Fibroblast of villous mesenchyme (primary cell): ENCODE results near the gene PCNA. TPM values are rescaled to one million over a fixed set of nuclear protein-coding genes. Genes with fewer than 3 reads are reported as not detected.

Experiments
- DNase-seq: peaks from one replicate; pipeline ENCODE4 v3.0.0-alpha.2; 2010; ENCODE audit warnings: low read depth
- H3K4me3 ChIP-seq: 2 replicates; pipeline ENCODE4 v1.5.1; 2011; ENCODE audit warnings: low read depth, mild to moderate bottlenecking, low read length
- total RNA-seq: library from RNA; depleted of rRNA; stranded (reverse); fragments of >200 nt; gene quantifications from 2 replicates; pipeline ENCODE4 v1.2.3, GENCODE V29; 2012
- TF ChIP-seq, protein P1 (sequence below): IDR thresholded peaks from 2 replicates; pipeline ENCODE4 v1.5.1; 2012; ENCODE audit warnings: low read depth, mild to moderate bottlenecking, low read length; ENCODE audit not compliant: insufficient read depth

The PCNA gene
- total RNA-seq, 1 donor: 121 TPM

GRCh38 chr20:5149892-5150225, 30.1 kb upstream of the PCNA start:
- TF ChIP-seq, protein P1, sequence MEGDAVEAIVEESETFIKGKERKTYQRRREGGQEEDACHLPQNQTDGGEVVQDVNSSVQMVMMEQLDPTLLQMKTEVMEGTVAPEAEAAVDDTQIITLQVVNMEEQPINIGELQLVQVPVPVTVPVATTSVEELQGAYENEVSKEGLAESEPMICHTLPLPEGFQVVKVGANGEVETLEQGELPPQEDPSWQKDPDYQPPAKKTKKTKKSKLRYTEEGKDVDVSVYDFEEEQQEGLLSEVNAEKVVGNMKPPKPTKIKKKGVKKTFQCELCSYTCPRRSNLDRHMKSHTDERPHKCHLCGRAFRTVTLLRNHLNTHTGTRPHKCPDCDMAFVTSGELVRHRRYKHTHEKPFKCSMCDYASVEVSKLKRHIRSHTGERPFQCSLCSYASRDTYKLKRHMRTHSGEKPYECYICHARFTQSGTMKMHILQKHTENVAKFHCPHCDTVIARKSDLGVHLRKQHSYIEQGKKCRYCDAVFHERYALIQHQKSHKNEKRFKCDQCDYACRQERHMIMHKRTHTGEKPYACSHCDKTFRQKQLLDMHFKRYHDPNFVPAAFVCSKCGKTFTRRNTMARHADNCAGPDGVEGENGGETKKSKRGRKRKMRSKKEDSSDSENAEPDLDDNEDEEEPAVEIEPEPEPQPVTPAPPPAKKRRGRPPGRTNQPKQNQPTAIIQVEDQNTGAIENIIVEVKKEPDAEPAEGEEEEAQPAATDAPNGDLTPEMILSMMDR: no peak

DNA sequence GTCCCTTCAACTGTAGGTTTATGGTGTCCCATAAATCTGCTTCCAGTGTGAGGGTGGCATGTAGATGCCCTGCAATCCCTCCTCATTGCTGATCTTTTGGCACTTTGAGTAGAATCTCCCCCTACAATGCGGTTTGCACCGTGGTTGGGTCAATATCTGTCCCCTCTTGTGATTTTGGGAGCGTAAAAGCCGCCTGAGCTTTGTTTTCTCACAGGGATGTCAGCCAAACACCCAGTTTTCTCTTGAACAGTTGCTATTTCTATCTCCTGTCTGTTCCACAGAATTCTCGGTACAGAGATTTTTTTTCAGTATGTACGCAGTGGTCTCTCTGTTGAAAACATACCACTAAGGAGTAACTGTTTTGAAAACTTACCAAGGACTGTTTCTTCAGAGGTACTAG, 28.8 kb upstream of the PCNA start:
- DNase-seq: no peak
- H3K4me3 ChIP-seq: no peak overlapping the region
- TF ChIP-seq, protein P1: no peak

More at GRCh38 chr20:5149892-5150225, 30.1 kb upstream of the PCNA start:
- no peak overlapping the region for H3K4me3 ChIP-seq
- DNase-seq: no peak

DNA sequence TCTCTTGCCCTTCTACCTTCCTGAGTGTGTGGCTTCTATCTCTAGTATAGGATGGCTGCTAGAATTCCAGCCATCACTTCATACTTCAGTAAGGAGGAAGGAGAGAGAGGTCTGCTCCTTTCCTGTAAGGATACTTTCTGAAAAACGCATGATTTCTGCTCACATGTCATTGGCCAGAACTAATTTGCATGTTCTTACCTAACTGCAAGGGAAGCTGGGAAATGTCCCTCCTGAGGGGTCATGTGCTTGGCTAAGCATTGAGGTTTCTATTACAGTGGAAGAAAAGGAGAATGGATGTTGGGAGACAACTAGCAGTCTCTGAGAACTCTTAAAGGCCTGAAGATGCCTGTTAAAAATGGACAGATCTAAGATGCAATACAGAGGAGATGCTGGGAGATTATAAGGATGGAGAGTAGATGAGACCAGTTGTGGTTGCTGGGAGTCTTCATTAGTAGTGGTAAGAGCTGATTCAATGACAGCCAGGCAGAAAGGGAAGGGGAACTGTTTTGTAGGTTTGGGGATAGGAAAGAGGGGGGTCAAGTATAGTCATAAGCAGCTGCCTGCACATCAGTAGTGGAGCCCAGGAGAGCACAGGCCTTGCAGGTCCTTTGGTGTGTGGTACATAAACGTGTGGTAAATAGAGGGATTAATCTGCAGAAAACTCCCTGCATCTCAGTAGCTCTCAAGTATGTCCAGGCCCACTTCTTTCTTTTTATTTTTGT, 27.3 kb upstream of the PCNA start:
- DNase-seq: no peak
- no peak overlapping the region for H3K4me3 ChIP-seq
- TF ChIP-seq, protein P1: no peak

GRCh38 chr20:5146099-5146668, 26.4 kb upstream of the PCNA start:
- peak; percentile 75 for DNase-seq
- TF ChIP-seq, protein P1: no peak
- H3K4me3 ChIP-seq: no peak overlapping the region

- H3K4me3 ChIP-seq: no peak overlapping the region
- TF ChIP-seq, protein P1: no peak
- DNase-seq: peak; percentile 45
These were observed 25.8 kb upstream of the PCNA start for GRCh38 chr20:5145365-5146098.

DNA sequence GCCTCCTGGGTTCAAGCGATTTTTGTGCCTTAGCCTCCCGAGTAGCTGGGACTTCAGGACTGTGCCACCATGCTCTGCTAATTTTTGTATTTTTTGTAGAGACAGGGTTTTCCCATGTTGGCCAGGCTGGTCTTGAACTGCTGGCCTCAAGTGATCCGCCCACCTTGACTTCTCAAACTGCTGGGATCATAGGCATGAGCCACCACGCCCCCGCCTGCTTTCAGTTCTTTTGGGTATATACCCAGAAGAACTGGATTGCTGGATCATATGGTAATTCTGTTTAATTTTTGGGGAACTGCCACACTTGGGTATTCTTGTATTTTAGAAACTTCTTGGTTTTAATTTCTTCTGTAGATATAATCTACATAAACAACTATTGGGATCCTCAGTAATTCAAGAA, 24.1 kb upstream of the PCNA start:
- DNase-seq: no peak
- no peak overlapping the region for H3K4me3 ChIP-seq
- TF ChIP-seq, protein P1: no peak
